Duodenal mucosa (tissue), 2 donors: Measurements from ENCODE around the gene RAB2B.

Experiments
- H3K27ac ChIP-seq: one replicate; pipeline ENCODE4 v1.7.0; 2013; ENCODE audit warnings: low read depth, low read length
- H3K27me3 ChIP-seq, 2 donors: one replicate each; pipeline ENCODE4 v1.7.0; 2013; ENCODE audit warnings: low read length in 2 of 2, control low read depth in 1 of 2; ENCODE audit not compliant: insufficient read depth in 2 of 2, control insufficient read depth in 1 of 2
- H3K36me3 ChIP-seq, 2 donors: one replicate each; pipeline ENCODE4 v1.7.0; 2013; ENCODE audit warnings: low read length in 2 of 2, control low read depth in 1 of 2; ENCODE audit not compliant: insufficient read depth in 2 of 2, control insufficient read depth in 1 of 2
- H3K4me1 ChIP-seq, 2 donors: one replicate each; pipeline ENCODE4 v1.7.0; 2013; ENCODE audit warnings: low read length in 2 of 2, control low read depth in 1 of 2; ENCODE audit not compliant: insufficient read depth in 2 of 2, control insufficient read depth in 1 of 2
- H3K4me3 ChIP-seq, 2 donors: one replicate each; pipeline ENCODE4 v1.7.0; 2013; ENCODE audit warnings: low read length in 2 of 2, low read depth in 1 of 2
- H3K9ac ChIP-seq, 2 donors: one replicate each; pipeline ENCODE4 v1.7.0; 2013; ENCODE audit warnings: low read length in 2 of 2, low read depth in 1 of 2
- H3K9me3 ChIP-seq, 2 donors: one replicate each; pipeline ENCODE4 v1.7.0; 2013; ENCODE audit warnings: low read length in 2 of 2, control low read depth in 1 of 2; ENCODE audit not compliant: control insufficient read depth in 1 of 2

The RAB2B gene

GRCh38 chr14:21510735-21511657 is 34.2 kb upstream of the RAB2B start, which contains the start of gene METTL3:
METTL3 (minus strand) TSS chr14:21511340; CDS start chr14:21511223, 117 bp downstream.
- Histone ChIP-seq H3K9me3 (no peaks in the 10 kb centered on the region), H3K27ac (peak within 1 kb of the TSS; percentile 83), H3K9ac (peak within 1 kb of the TSS; percentile 84 to 91), H3K4me3 (peak within 1 kb of the TSS; percentile 87 to 95), H3K36me3 (peaks cover 0 to 10% of the 10 kb centered on the region in 2 donors), H3K4me1 (peaks cover 14 to 15% of the 10 kb centered on the region in 2 donors), H3K27me3 (no peaks in the 10 kb centered on the region)

GRCh38 chr14:21509432-21510143 is 32.8 kb upstream of the RAB2B start:
- no peak overlapping the region for H3K27ac ChIP-seq
- peaks cover 14 to 15% of the 10 kb centered on the region in 2 donors for H3K4me1 ChIP-seq
- peaks cover 3 to 10% of the 10 kb centered on the region in 2 donors for H3K36me3 ChIP-seq
- H3K27me3 ChIP-seq, result no peaks in the 10 kb centered on the region
- no peaks in the 10 kb centered on the region for H3K9me3 ChIP-seq
- peak overlapping the region in 1 of 2 donors; percentile 84 for H3K9ac ChIP-seq
- H3K4me3 ChIP-seq, result peak overlapping the region; percentile 87 to 95

- H3K4me1 ChIP-seq, result peaks cover 14 to 15% of the 10 kb centered on the region in 2 donors
- H3K36me3 ChIP-seq, result peaks cover 12 to 33% of the 10 kb centered on the region in 2 donors
- no peaks in the 10 kb centered on the region for H3K9me3 ChIP-seq
- H3K4me3 ChIP-seq, result no peak overlapping the region
- H3K9ac ChIP-seq, result no peak overlapping the region
- H3K27ac ChIP-seq, result no peak overlapping the region
- H3K27me3 ChIP-seq, result no peaks in the 10 kb centered on the region
These were observed 29.8 kb upstream of the RAB2B start for GRCh38 chr14:21506557-21506956.

- Histone ChIP-seq H3K36me3 (peaks cover 12 to 46% of the 10 kb centered on the region in 2 donors), H3K9me3 (no peaks in the 10 kb centered on the region), H3K27me3 (no peaks in the 10 kb centered on the region), H3K27ac (no peak overlapping the region), H3K9ac (no peak overlapping the region), H3K4me1 (peaks cover 10 to 11% of the 10 kb centered on the region in 2 donors), H3K4me3 (no peak overlapping the region)
These were observed 28.3 kb upstream of the RAB2B start for GRCh38 chr14:21505012-21505553.

GRCh38 chr14:21503376-21503775 is 26.6 kb upstream of the RAB2B start:
- Histone ChIP-seq H3K4me3 (no peak overlapping the region), H3K36me3 (peaks cover 27 to 62% of the 10 kb centered on the region in 2 donors), H3K9me3 (no peaks in the 10 kb centered on the region), H3K9ac (no peak overlapping the region), H3K4me1 (no peaks in the 10 kb centered on the region), H3K27me3 (no peaks in the 10 kb centered on the region), H3K27ac (no peak overlapping the region)

GRCh38 chr14:21501568-21501967 is 24.8 kb upstream of the RAB2B start:
- no peak overlapping the region for H3K27ac ChIP-seq
- no peaks in the 10 kb centered on the region for H3K4me1 ChIP-seq
- no peak overlapping the region for H3K9ac ChIP-seq
- peaks cover 35 to 69% of the 10 kb centered on the region in 2 donors for H3K36me3 ChIP-seq
- H3K4me3 ChIP-seq, result no peak overlapping the region
- H3K9me3 ChIP-seq, result no peaks in the 10 kb centered on the region
- no peaks in the 10 kb centered on the region for H3K27me3 ChIP-seq

- H3K27ac ChIP-seq, result no peak overlapping the region
- no peak overlapping the region for H3K9ac ChIP-seq
- no peaks in the 10 kb centered on the region for H3K27me3 ChIP-seq
- H3K9me3 ChIP-seq, result no peaks in the 10 kb centered on the region
- no peak overlapping the region for H3K4me3 ChIP-seq
- H3K4me1 ChIP-seq, result no peaks in the 10 kb centered on the region
- H3K36me3 ChIP-seq, result peaks cover 46 to 89% of the 10 kb centered on the region in 2 donors
These were observed 22.1 kb upstream of the RAB2B start for GRCh38 chr14:21498540-21499526.

- Histone ChIP-seq H3K4me3 (no peak overlapping the region), H3K9ac (no peak overlapping the region), H3K9me3 (no peaks in the 10 kb centered on the region), H3K27ac (no peak overlapping the region), H3K36me3 (peaks cover 54 to 83% of the 10 kb centered on the region in 2 donors), H3K4me1 (no peaks in the 10 kb centered on the region), H3K27me3 (no peaks in the 10 kb centered on the region)
These were observed 19.7 kb upstream of the RAB2B start for GRCh38 chr14:21496453-21496852.
